22Rv1 (cell line): ENCODE data around the gene SNX13.

Source experiments
- ZFX ChIP-seq: fragments of 450-650 bp; IDR thresholded peaks from 2 replicates; pipeline ENCODE4 v1.6.1; 2017; ENCODE audit warnings: antibody characterized with exemption, borderline replicate concordance
- TF ChIP-seq, protein P1 (sequence below): fragments of 450-650 bp; IDR thresholded peaks from 2 replicates; pipeline ENCODE4 v1.5.1; 2017; ENCODE audit warnings: mild to moderate bottlenecking

DNA sequence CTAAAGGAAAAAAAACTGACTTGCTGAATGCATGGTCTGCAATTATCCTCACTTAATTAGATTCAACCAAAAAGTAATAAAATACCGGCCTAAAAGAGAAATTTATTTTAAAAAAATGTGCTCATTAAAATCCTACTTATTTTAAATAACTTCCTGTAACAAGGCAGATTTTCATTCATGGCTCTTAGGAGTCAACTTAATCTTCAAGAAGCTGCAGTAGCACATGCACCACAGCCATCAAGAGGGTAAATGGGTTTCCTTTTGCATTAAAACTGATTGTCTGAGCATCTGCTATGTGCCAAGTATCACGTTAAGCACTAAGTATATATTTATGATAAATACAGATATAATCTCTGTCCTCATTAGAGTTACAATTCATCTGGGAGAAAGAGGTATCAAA is 69.9 kb downstream of the SNX13 start:
- TF ChIP-seq, protein P1, sequence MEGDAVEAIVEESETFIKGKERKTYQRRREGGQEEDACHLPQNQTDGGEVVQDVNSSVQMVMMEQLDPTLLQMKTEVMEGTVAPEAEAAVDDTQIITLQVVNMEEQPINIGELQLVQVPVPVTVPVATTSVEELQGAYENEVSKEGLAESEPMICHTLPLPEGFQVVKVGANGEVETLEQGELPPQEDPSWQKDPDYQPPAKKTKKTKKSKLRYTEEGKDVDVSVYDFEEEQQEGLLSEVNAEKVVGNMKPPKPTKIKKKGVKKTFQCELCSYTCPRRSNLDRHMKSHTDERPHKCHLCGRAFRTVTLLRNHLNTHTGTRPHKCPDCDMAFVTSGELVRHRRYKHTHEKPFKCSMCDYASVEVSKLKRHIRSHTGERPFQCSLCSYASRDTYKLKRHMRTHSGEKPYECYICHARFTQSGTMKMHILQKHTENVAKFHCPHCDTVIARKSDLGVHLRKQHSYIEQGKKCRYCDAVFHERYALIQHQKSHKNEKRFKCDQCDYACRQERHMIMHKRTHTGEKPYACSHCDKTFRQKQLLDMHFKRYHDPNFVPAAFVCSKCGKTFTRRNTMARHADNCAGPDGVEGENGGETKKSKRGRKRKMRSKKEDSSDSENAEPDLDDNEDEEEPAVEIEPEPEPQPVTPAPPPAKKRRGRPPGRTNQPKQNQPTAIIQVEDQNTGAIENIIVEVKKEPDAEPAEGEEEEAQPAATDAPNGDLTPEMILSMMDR = no peak
- no peak for TF ChIP-seq ZFX
